Measurements from ENCODE around the gene GUCY2D.

Gene GUCY2D

DNA sequence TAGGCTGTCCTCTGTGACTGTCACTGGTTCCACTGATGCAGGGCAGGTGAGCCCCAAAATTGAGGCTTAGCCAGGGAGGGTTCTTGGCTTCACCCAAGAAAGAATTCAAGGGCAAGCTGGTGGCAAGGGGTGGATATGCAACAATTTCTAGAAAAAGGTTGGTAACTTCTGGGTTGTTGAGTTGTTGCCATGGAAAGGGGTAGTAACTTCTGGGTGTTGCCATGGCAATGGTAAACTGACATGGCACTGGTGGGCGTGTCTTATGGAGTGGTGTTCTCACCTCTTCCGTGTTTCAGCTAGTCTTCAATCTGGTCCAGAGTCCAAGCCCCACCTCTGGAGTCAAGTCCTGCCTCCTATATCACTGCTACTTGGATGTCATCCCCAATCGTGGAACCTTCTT is 9.5 kb upstream of the GUCY2D start:
- DNase-seq = no peak

- no peak for DNase-seq
These were observed 8.3 kb upstream of the GUCY2D start for GRCh38 chr17:7993972-7994589.

- DNase-seq = no peak
These were observed 6.7 kb upstream of the GUCY2D start for GRCh38 chr17:7995724-7996123.

GRCh38 chr17:7997186-7997585 is 5.2 kb upstream of the GUCY2D start:
- DNase-seq = no peak

DNA sequence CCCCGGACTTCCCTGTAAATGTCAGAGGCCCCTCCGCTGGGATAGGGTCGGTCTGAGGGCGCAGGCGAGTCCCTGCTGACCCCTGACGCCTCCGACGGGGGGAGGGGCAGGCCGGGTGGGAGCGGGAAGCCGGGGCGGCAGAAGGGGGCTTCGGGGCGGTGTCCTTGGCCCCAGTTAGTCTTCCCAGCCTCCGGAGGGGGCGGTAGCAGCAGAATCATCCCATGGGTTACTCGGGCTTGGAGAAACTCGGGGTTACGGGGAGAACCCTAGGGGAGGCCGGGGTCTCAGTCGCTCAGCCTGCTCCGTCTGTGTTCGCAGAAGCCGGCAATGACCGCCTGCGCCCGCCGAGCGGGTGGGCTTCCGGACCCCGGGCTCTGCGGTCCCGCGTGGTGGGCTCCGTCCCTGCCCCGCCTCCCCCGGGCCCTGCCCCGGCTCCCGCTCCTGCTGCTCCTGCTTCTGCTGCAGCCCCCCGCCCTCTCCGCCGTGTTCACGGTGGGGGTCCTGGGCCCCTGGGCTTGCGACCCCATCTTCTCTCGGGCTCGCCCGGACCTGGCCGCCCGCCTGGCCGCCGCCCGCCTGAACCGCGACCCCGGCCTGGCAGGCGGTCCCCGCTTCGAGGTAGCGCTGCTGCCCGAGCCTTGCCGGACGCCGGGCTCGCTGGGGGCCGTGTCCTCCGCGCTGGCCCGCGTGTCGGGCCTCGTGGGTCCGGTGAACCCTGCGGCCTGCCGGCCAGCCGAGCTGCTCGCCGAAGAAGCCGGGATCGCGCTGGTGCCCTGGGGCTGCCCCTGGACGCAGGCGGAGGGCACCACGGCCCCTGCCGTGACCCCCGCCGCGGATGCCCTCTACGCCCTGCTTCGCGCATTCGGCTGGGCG is 542 bp downstream of the GUCY2D start:
- no peak for DNase-seq

DNA sequence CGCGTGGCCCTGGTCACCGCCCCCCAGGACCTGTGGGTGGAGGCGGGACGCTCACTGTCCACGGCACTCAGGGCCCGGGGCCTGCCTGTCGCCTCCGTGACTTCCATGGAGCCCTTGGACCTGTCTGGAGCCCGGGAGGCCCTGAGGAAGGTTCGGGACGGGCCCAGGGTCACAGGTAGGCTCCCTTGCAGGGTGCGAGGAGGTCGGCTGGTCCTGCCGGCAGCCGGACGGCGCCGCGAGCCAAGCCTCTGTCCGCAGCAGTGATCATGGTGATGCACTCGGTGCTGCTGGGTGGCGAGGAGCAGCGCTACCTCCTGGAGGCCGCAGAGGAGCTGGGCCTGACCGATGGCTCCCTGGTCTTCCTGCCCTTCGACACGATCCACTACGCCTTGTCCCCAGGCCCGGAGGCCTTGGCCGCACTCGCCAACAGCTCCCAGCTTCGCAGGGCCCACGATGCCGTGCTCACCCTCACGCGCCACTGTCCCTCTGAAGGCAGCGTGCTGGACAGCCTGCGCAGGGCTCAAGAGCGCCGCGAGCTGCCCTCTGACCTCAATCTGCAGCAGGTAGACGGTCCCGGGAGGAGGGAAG is 1.3 kb downstream of the GUCY2D start:
- DNase-seq = no peak

GRCh38 chr17:8004899-8005298 is 2.5 kb downstream of the GUCY2D start:
- DNase-seq = no peak

GRCh38 chr17:8005357-8005756 is 2.9 kb downstream of the GUCY2D start:
- DNase-seq = no peak

GRCh38 chr17:8005967-8006730 is 3.7 kb downstream of the GUCY2D start:
- no peak for DNase-seq

- no peak for DNase-seq
These were observed 4.6 kb downstream of the GUCY2D start for GRCh38 chr17:8006836-8007680.

- DNase-seq = no peak
These were observed 5.4 kb downstream of the GUCY2D start for GRCh38 chr17:8007836-8008235.

- no peak for DNase-seq
These were observed 9.7 kb downstream of the GUCY2D start for GRCh38 chr17:8012045-8012580.

DNA sequence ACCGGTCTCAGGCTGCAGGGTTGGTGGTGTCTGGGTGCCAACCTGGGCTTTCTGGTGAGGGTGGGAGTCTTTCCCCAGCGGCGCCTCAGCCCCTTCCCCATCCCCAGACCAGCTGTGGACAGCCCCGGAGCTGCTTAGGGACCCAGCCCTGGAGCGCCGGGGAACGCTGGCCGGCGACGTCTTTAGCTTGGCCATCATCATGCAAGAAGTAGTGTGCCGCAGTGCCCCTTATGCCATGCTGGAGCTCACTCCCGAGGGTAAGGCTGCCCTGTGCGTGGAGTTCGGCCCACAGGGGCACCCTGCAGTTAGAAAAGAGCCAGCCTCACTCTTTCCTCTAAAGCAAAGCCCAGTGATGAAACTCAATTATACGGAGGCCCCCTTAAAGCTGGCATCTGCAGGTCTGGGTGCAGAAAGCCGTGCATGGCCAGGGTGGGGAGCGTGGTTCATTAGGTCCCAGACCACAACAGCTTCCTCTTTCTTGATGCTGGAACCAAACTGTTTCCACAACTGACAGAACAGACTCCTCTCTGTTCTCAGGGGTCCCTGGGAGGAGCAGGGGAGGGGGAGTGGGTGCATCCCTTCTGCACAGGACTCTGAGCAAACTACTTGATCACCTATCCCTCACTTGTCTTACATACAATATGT is 10.7 kb downstream of the GUCY2D start:
- no peak for DNase-seq

- no peak for DNase-seq
These were observed 11.5 kb downstream of the GUCY2D start for GRCh38 chr17:8013731-8014557.

DNA sequence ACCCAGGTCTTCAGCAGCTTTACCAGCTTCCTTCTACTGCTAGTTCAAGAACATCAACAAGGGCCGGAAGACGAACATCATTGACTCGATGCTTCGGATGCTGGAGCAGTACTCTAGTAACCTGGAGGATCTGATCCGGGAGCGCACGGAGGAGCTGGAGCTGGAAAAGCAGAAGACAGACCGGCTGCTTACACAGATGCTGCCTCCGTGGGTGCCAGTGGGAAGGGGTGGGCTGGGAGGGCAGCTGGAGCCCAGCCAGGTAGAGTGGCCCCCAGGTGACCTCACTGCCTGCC is 12.1 kb downstream of the GUCY2D start:
- DNase-seq = no peak

DNA sequence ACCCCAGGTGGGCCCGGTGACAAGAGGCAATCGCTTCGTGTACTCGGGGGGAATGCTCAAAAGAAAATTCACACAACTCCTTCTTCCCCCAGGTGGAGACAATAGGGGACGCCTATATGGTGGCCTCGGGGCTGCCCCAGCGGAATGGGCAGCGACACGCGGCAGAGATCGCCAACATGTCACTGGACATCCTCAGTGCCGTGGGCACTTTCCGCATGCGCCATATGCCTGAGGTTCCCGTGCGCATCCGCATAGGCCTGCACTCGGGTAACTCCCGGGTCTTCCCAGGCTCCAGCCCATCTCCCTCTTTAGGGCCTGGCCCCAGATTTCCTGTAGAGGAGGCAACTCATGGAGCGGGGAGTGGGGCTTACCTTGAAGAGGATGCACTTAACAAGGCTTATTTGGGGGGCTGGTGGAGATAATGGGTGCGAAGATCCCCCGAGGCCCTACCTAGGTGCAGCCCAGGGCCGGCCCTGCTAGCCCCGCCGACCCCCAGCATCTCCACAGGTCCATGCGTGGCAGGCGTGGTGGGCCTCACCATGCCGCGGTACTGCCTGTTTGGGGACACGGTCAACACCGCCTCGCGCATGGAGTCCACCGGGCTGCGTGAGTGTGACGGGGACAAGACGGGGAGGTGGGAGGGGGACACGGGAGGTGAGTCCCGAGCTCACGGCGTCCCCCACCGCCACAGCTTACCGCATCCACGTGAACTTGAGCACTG is 13.0 kb downstream of the GUCY2D start:
- DNase-seq = no peak

DNA sequence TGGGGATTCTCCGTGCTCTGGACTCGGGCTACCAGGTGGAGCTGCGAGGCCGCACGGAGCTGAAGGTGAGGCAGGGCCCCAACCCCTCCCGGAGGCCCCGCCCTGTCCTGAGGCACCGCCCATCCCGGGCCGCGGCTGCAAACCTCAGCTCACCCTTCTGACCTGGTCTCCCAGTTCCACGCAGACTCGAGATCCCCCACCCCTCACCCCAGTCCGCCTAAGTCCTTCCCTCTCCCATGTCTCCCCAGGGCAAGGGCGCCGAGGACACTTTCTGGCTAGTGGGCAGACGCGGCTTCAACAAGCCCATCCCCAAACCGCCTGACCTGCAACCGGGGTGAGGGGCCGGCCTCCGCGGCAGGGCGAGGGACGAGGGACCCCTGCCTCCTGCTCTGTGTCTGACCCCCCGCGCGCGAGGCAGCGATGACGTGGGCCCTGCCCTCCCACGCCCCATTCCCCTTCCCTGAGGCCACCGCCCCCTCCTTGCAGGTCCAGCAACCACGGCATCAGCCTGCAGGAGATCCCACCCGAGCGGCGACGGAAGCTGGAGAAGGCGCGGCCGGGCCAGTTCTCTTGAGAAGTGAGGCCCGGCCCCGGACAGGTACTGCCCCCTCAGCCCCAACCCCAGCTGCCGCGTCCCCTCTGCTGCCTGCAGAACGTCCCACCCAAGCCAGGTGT is 13.7 kb downstream of the GUCY2D start:
- no peak for DNase-seq

- no peak for DNase-seq
These were observed 14.4 kb downstream of the GUCY2D start for GRCh38 chr17:8016632-8017424.

- DNase-seq = no peak
These were observed 16.0 kb downstream of the GUCY2D start for GRCh38 chr17:8018436-8018835.
